C4-2B (cell line): ENCODE data around the gene ISOC1.

Experiments used
- ZFX ChIP-seq: fragments of 450-650 bp; IDR thresholded peaks from 2 replicates; pipeline ENCODE4 v1.6.1; 2017
- TF ChIP-seq, protein P1 (sequence below): fragments of 450-650 bp; conservative IDR thresholded peaks from 2 replicates; pipeline ENCODE4 v1.5.1; 2017; ENCODE audit warnings: mild to moderate bottlenecking

DNA sequence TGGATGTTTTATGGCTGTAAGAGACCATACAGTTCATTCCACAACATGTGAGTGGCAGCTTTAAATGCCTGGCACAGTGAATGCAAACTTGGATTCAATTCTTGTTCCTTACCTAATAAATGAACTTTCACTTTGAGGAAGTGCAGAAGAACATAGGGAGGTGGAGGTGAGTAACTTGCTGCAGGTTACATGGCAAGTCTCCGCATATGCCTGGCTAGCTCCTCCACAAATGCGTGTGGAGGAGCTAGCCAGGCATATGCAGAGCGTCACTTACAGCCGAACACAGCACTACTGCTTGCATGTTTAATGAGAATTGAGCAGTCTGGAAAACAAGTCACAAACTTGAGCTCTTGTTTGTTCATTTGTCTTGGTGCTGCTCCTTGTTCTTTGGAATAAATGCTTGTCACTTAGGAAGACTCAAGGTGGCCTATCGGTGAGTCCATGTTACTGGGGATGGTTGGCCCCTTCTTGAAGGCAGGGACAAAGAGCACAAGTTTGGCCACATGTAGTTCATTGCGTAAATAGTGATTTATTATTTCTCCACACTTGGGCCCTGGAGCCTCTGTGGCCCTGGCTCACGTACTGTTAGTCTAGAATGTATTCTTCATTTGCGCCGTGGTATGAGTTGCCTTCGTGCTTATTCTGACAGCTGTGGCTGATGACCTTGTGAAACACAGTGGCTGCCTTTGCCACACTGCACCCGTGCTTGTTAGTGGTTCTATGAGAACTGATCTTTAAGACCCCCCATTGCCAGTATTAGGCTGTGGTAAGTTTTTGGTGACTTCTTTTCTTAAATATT lies 3.1 kb downstream of the ISOC1 start:
- TF ChIP-seq, protein P1, sequence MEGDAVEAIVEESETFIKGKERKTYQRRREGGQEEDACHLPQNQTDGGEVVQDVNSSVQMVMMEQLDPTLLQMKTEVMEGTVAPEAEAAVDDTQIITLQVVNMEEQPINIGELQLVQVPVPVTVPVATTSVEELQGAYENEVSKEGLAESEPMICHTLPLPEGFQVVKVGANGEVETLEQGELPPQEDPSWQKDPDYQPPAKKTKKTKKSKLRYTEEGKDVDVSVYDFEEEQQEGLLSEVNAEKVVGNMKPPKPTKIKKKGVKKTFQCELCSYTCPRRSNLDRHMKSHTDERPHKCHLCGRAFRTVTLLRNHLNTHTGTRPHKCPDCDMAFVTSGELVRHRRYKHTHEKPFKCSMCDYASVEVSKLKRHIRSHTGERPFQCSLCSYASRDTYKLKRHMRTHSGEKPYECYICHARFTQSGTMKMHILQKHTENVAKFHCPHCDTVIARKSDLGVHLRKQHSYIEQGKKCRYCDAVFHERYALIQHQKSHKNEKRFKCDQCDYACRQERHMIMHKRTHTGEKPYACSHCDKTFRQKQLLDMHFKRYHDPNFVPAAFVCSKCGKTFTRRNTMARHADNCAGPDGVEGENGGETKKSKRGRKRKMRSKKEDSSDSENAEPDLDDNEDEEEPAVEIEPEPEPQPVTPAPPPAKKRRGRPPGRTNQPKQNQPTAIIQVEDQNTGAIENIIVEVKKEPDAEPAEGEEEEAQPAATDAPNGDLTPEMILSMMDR: no peak
- no peak for TF ChIP-seq ZFX
